ENCODE data around the gene ITIH5.

DNA sequence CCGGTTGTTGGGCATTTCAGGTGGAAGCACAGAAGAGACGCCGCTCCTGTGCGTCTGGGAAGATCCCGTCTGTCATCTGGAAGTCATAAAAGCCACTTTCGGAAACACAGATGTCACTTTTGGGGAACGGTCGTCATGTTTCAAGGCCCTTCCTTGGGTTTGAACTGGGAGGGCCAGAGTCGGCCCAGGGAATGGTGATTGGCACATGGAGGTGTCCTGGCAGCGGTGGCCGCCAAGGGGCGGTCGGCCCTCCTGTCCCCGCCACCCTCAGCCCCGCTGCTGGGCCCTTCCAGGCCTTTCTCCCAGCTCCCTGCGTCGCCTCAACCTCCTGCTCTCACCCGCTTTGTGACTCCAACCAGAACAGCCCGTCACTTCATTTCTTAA is 140.8 kb downstream of the ITIH5 start:
- TF ChIP-seq, protein P1, sequence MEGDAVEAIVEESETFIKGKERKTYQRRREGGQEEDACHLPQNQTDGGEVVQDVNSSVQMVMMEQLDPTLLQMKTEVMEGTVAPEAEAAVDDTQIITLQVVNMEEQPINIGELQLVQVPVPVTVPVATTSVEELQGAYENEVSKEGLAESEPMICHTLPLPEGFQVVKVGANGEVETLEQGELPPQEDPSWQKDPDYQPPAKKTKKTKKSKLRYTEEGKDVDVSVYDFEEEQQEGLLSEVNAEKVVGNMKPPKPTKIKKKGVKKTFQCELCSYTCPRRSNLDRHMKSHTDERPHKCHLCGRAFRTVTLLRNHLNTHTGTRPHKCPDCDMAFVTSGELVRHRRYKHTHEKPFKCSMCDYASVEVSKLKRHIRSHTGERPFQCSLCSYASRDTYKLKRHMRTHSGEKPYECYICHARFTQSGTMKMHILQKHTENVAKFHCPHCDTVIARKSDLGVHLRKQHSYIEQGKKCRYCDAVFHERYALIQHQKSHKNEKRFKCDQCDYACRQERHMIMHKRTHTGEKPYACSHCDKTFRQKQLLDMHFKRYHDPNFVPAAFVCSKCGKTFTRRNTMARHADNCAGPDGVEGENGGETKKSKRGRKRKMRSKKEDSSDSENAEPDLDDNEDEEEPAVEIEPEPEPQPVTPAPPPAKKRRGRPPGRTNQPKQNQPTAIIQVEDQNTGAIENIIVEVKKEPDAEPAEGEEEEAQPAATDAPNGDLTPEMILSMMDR (IDR thresholded peaks at IDR 0.05; ENCODE audit: poor library complexity) = no peak
- TF ChIP-seq EZH2 (IDR thresholded peaks at IDR 0.05; ENCODE audit: borderline replicate concordance) = no peak
- no peak for TF ChIP-seq EZH2phosphoT487 (IDR thresholded peaks at IDR 0.05; ENCODE audit: low read depth, severe bottlenecking, unreplicated experiment)
